Large intestine (tissue), 3 donors: ENCODE measurements around the gene SGMS1. TPM values are rescaled to one million over a fixed set of nuclear protein-coding genes. Genes with fewer than 3 reads are reported as not detected.
"Not testable (repeated sequence)": the region's sequence is repeated elsewhere in the genome, so short reads cannot be mapped to it uniquely, and the experiment has no call there.

Experiments
- DNase-seq, 2 donors: peaks; one replicate each; pipeline versions ENCODE4 v3.0.0 to v3.0.0-alpha.2; 2013
- H3K27ac ChIP-seq: one replicate; pipeline ENCODE4 v1.5.1; 2013; ENCODE audit warnings: low read length
- H3K27me3 ChIP-seq: 2 replicates; pipeline ENCODE4 v1.6.1; 2013; ENCODE audit warnings: low read length; ENCODE audit not compliant: control insufficient read depth, insufficient read depth
- H3K36me3 ChIP-seq: 2 replicates; pipeline ENCODE4 v1.6.1; 2013; ENCODE audit warnings: low read length; ENCODE audit not compliant: control insufficient read depth, insufficient read depth
- H3K4me1 ChIP-seq: one replicate; pipeline ENCODE4 v1.6.1; 2013; ENCODE audit warnings: low read length; ENCODE audit not compliant: control insufficient read depth, insufficient read depth
- H3K4me3 ChIP-seq: one replicate; pipeline ENCODE4 v1.5.1; 2013; ENCODE audit warnings: low read length
- H3K9me3 ChIP-seq: one replicate; pipeline ENCODE4 v1.6.1; 2013; ENCODE audit warnings: mild to moderate bottlenecking, low read depth, low read length, moderate library complexity; ENCODE audit not compliant: control insufficient read depth
- WGBS: methylation state at CpG from one replicate; pipeline ENCODE4 v1.1.5; 2013; ENCODE audit warnings: low lambda C conversion rate; ENCODE audit not compliant: insufficient coverage; 5-methylcytosine and 5-hydroxymethylcytosine counted together
- polyA plus RNA-seq: library from polyadenylated mRNA; unstranded; fragments of 120-200 nt; gene quantifications from one replicate; pipeline ENCODE4 v1.2.1, GENCODE V29; 2013

SGMS1 gene
- polyA plus RNA-seq, 1 donor = 22.8 TPM

- no peak overlapping the region for H3K27ac ChIP-seq
- H3K9me3 ChIP-seq = no peaks in the 10 kb centered on the region
- no peak for DNase-seq
- no peak overlapping the region for H3K4me3 ChIP-seq
- no peaks in the 10 kb centered on the region for H3K36me3 ChIP-seq
- WGBS = no CpG with 5 or more reads among the region's 5 CpGs
- H3K27me3 ChIP-seq = no peaks in the 10 kb centered on the region
- H3K4me1 ChIP-seq = peaks cover 19% of the 10 kb centered on the region
Observed at GRCh38 chr10:50506861-50507573, 116.7 kb downstream of the SGMS1 start.

DNA sequence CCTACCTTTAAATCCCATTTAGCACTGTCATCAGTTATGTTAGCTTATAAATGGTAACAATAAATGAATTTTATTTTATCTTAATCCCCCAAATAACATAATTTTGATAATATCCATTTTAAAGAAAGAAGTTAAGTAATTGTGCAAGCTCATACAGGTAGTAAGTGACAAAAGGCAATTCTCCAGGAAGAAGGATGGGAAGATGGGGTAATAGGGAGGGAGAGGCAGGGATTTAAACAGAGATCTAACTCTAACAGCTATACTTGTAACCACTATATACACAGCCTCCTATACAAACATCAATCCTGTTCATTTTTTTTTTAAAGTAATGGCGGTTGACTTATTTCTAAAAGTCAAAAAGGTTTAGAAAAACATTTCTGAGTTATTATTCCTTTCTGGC, 119.4 kb downstream of the SGMS1 start:
- Histone ChIP-seq H3K9me3 (no peaks in the 10 kb centered on the region), H3K36me3 (no peaks in the 10 kb centered on the region), H3K27ac (no peak overlapping the region), H3K4me3 (no peak overlapping the region), H3K27me3 (no peaks in the 10 kb centered on the region), H3K4me1 (peaks cover 19% of the 10 kb centered on the region)
- WGBS = no CpG with 5 or more reads among the region's 1 CpG
- no peak for DNase-seq

- DNase-seq = no peak
- H3K36me3 ChIP-seq = no peaks in the 10 kb centered on the region
- H3K27me3 ChIP-seq = no peaks in the 10 kb centered on the region
- 80% methylated on average over 2 of the region's 10 CpGs for WGBS
- peaks cover 14% of the 10 kb centered on the region for H3K4me1 ChIP-seq
- H3K4me3 ChIP-seq = no peak overlapping the region
- H3K27ac ChIP-seq = peak overlapping the region; percentile 23
- no peaks in the 10 kb centered on the region for H3K9me3 ChIP-seq
Observed at GRCh38 chr10:50503661-50504320, 120.0 kb downstream of the SGMS1 start.

DNA sequence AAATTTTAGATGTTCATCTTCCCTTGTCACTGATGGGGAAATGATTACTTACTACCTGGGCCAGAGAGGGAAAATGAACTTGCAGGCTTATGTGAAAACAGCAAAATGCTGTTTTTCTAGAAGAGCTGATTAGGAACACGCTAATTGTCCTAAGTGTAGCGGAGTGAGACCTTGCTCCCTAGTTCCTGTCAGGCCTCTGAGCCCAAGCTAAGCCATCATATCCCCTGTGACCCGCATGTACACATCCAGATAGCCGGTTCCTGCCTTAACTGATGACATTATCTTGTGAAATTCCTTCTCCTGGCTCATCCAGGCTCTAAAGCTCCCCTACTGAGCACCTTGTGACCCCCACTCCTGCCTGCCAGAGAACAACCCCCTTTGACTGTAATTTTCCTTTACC, 120.6 kb downstream of the SGMS1 start:
- H3K4me1 ChIP-seq, H3K27me3 ChIP-seq, DNase-seq, H3K36me3 ChIP-seq, H3K4me3 ChIP-seq, H3K9me3 ChIP-seq: not testable (repeated sequence)
- peak overlapping the region; percentile 23 for H3K27ac ChIP-seq
- no CpG with 5 or more reads among the region's 4 CpGs for WGBS

- Histone ChIP-seq H3K4me1 (peaks cover 6% of the 10 kb centered on the region), H3K4me3 (no peak overlapping the region), H3K9me3 (no peaks in the 10 kb centered on the region), H3K27me3 (no peaks in the 10 kb centered on the region), H3K27ac (peak overlapping the region; percentile 62), H3K36me3 (no peaks in the 10 kb centered on the region)
- no CpG with 5 or more reads among the region's 1 CpG for WGBS
- peak; percentile 31 to 36 for DNase-seq
Observed at GRCh38 chr10:50501924-50502452, 121.8 kb downstream of the SGMS1 start.

DNA sequence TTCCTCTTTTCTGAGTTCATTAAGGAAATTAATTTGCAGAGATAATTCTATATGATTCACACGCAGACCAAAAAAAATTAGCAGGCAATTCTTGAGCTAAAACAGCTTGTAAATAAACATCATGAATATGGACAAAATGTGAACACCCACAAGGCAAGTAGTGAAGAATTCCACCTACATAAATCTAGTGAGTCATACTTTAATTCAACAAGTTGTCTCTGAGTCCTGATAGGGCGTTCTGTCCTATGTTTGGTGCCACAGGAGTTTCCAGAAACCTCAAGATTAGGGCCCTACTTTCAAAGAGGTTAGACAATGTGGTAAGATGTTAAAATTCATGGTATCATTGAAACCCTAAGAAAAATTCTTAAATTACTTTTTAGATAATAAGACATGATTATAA, 122.3 kb downstream of the SGMS1 start:
- Histone ChIP-seq H3K27ac (peak overlapping the region; percentile 62), H3K4me3 (no peak overlapping the region), H3K36me3 (no peaks in the 10 kb centered on the region), H3K27me3 (no peaks in the 10 kb centered on the region), H3K4me1 (peaks cover 6% of the 10 kb centered on the region), H3K9me3 (no peaks in the 10 kb centered on the region)
- WGBS = no CpG with 5 or more reads among the region's 2 CpGs
- no peak for DNase-seq

DNA sequence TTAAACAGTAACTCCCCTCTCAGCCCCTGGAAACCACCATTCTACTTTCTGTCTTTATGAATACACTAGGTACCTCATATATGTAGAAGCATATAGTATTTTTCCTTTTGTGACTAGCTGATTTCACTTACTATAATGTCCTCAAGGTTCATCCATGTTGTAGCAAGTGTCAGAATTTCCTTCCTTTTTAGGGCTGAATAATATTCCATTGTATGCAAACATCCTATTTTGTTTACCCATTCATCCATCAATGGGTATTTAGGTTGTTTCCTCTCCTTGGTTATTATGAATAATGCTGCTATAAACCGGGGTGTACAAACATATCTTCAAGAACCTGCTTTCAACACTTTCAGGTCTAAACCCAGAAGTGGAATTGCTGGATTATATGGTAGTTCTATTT, 125.3 kb downstream of the SGMS1 start:
- H3K4me3 ChIP-seq = no peak overlapping the region
- no peak overlapping the region for H3K27ac ChIP-seq
- DNase-seq = no peak
- H3K9me3 ChIP-seq = no peaks in the 10 kb centered on the region
- H3K4me1 ChIP-seq = peaks cover 6% of the 10 kb centered on the region
- no peaks in the 10 kb centered on the region for H3K27me3 ChIP-seq
- H3K36me3 ChIP-seq = no peaks in the 10 kb centered on the region
- WGBS = no CpG with 5 or more reads among the region's 1 CpG

GRCh38 chr10:50497758-50498157, 126.0 kb downstream of the SGMS1 start:
- Histone ChIP-seq H3K27me3 (no peaks in the 10 kb centered on the region), H3K27ac (no peak overlapping the region), H3K9me3 (no peaks in the 10 kb centered on the region), H3K36me3 (no peaks in the 10 kb centered on the region), H3K4me3 (no peak overlapping the region), H3K4me1 (peaks cover 6% of the 10 kb centered on the region)
- no peak for DNase-seq

DNA sequence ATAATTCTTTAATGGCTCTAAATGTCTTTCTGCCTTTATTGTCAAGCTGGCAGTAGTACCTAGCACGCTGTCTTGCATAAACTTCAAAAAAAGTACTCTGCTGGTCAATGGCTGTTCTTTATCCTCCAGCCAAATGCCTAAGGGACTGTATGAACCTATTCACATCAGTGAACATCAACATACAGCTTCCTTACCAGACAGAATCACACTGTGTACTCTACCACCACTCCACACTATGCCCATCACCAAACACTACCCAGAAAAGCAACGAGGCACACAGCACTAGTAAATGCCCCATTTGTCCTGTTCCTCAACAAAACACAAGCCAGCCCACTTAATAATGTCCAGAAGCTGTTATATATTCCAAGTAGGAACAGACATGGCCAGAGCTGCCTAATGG, 127.5 kb downstream of the SGMS1 start:
- Histone ChIP-seq H3K9me3 (no peaks in the 10 kb centered on the region), H3K4me3 (no peak overlapping the region), H3K27ac (no peak overlapping the region), H3K27me3 (no peaks in the 10 kb centered on the region), H3K4me1 (no peaks in the 10 kb centered on the region), H3K36me3 (no peaks in the 10 kb centered on the region)
- DNase-seq = no peak
- WGBS = 100% methylated on average over 1 of the region's 2 CpGs

GRCh38 chr10:50490241-50490640, 133.5 kb downstream of the SGMS1 start:
- Histone ChIP-seq H3K27me3 (no peaks in the 10 kb centered on the region), H3K36me3 (no peaks in the 10 kb centered on the region), H3K27ac (no peak overlapping the region), H3K9me3 (no peaks in the 10 kb centered on the region), H3K4me1 (no peaks in the 10 kb centered on the region), H3K4me3 (no peak overlapping the region)
- 100% methylated on average over 1 of the region's 5 CpGs for WGBS
- no peak for DNase-seq

GRCh38 chr10:50484550-50484949, 139.2 kb downstream of the SGMS1 start:
- not testable (repeated sequence) for H3K4me1 ChIP-seq, H3K4me3 ChIP-seq, H3K27ac ChIP-seq, H3K27me3 ChIP-seq, DNase-seq, H3K9me3 ChIP-seq, H3K36me3 ChIP-seq
- WGBS = no CpG with 5 or more reads among the region's 1 CpG
